NCI-H524 (cell line): ENCODE results near the gene CDH16.
A peak's percentile ranks its signal among the peaks of the same experiment; 100 is the strongest.
"Not testable (repeated sequence)": the region's sequence is repeated elsewhere in the genome, so short reads cannot be mapped to it uniquely, and the experiment has no call there.

Experiments
- DNase-seq, 2 experiments: peaks; one replicate each; lab custom pipeline; 2025; lab: John Stamatoyannopoulos, UW

The CDH16 gene, protein sequence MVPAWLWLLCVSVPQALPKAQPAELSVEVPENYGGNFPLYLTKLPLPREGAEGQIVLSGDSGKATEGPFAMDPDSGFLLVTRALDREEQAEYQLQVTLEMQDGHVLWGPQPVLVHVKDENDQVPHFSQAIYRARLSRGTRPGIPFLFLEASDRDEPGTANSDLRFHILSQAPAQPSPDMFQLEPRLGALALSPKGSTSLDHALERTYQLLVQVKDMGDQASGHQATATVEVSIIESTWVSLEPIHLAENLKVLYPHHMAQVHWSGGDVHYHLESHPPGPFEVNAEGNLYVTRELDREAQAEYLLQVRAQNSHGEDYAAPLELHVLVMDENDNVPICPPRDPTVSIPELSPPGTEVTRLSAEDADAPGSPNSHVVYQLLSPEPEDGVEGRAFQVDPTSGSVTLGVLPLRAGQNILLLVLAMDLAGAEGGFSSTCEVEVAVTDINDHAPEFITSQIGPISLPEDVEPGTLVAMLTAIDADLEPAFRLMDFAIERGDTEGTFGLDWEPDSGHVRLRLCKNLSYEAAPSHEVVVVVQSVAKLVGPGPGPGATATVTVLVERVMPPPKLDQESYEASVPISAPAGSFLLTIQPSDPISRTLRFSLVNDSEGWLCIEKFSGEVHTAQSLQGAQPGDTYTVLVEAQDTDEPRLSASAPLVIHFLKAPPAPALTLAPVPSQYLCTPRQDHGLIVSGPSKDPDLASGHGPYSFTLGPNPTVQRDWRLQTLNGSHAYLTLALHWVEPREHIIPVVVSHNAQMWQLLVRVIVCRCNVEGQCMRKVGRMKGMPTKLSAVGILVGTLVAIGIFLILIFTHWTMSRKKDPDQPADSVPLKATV

DNA sequence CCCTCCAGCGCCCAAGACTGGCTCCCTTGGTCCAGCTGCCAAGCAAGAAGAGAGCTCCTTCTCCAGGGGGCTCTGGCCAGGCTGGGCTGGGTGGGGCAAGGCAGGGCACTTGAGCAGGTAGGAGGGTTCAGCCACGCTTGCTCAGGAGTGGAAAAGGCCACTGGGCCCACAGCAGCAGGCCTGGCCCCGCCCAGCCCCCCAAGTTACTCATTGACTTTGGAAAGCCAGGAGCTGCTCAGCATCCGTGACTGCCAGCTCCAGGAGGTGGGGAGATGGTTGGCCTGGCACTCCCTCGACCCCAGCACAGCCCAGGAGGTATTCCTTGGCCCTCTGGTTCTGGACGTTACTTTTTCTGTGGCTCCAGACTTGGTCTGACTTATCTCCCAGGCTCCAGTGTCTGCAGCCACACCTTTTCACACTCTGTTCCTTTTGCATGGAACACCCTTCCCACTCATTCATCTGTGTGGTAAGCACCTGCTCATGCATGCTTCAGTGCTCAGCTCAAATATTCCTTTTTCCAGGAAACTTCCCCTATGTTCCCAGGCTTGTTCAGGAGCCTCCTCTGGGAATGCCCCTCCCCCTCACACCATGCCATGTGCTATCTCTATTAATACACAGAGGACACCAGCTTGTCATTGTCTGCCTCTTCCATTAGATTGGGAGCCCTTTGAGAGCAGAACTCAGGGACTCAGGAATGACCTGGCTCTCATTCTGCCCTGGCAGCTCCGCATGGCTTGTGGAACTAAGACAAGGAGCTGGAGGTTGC, at the start of gene CDH16:
Gene CDH16, minus strand, starts transcription at position 83 of the 766 bp plus-strand sequence. CDS start 820 bp downstream, outside the sequence.
- DNase-seq, result no peak

DNA sequence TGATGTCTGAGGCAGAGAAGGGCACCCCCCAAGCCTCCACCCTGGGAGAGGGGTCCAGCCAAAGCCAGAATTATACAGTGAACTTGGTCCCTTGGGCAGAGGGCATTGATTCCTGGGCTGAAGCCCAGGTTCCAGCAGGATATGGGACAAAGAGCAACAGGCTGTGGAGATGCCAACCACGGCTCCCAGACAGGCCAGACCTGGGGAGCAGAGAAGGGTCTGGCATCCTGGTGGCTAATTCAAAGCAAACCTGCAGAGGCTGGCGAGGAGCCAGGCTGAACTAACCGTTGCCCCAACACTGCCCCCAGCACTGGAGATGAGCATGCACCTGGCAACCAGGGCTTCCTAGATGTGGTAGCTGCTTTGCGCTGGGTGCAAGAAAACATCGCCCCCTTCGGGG, 45.4 kb upstream of the CDH16 start:
- DNase-seq, result no peak

DNA sequence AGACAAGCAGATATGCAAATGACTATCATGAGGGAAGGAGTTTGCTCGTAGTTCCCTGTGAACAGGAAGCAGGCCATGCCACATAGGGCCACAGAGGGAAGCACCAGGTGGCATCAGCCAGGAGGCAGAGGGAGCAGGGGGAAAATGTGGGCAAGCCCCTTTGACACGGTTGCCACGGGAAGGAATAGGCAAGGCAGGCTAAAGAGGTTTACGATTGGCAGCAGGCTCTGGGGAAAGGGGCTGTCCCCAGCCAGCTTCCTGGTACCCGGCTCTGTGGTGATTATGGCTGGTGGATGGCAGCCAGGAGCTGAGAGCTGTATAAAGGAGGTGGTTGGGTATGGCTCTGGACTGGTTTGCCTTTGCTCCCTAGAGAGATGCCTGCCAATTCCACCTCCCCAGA, 43.2 kb upstream of the CDH16 start:
- no peak for DNase-seq

DNA sequence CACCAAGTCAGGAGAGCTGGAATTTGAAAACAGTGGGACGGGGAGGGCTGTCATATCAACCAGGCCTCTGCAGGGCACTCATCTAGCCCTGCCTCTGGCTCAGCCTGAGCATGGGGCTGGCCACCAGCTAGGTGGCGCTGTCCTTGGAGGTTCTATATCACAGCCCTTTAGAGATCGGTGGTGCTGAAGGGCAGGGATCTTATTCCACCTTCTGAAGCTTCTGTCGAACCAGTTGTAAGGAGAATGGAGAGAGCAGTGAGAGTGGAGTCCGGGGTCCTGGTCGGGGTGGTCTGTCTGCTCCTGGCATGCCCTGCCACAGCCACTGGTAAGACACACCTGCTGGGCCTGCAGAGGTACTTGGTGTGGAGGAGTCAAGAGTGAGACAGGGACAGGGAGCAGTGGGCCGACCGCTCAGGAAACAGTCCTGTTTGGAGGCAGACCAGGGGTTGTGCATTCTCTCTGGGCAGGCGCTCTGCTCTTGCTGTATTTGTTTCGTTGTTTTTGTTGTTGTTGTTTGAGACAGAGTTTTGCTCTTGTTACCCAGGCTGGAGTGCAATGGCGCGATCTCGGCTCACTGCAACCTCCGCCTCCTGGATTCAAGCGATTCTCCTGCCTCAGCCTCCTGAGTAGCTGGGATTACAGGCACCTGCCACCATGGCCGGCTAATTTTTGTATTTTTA, 42.5 kb upstream of the CDH16 start, which contains the start of gene CES3:
Gene CES3, plus strand, starts transcription at position 202 of the 680 bp plus-strand sequence. Its CDS starts 42 bp downstream, at position 244.
- peak; percentile 64 to 87 for DNase-seq

DNA sequence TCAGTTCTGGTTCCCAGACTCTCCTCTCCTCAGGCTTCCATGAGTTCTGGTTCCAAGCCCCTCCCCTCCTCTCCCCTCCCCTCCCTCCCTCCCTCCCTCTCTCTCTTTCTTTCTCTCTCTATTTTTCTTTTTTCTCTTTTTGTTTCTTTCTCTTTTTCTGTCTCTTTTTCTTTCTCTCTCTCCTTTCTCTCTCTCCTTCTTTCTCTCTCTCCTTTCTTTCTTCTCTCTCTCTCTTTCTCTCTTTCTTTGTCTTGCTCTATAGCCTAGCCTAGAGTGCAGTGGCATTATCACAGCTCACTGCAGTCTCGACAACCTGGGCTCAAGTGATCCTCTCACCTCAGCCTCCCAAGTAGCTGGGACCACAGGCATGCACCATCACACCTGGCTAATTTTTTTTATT, 41.6 kb upstream of the CDH16 start:
- DNase-seq, result no peak

DNA sequence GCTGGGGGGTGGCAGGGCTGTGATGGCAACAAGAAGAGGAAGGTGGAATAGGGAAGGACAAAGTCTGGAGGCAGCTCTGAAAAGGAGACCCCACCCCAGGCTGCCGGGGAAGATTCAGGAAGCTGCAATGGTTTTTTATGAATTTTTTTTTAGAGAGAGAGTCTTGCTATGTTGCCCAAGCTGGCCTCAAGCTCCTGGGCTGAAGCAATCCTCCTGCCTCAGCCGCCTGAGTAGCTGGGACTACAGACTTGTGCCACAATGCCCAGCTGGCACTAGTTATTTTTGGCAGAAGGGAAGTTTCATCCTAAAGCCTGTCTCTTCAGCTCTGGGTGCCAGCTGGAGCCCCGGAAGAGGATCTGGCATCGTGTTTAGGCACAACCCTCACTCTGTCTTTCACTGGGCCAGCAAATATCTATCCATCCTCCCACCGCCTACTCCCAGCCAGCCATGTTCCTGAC, 41.0 kb upstream of the CDH16 start:
- peak; percentile 66 to 80 for DNase-seq

DNA sequence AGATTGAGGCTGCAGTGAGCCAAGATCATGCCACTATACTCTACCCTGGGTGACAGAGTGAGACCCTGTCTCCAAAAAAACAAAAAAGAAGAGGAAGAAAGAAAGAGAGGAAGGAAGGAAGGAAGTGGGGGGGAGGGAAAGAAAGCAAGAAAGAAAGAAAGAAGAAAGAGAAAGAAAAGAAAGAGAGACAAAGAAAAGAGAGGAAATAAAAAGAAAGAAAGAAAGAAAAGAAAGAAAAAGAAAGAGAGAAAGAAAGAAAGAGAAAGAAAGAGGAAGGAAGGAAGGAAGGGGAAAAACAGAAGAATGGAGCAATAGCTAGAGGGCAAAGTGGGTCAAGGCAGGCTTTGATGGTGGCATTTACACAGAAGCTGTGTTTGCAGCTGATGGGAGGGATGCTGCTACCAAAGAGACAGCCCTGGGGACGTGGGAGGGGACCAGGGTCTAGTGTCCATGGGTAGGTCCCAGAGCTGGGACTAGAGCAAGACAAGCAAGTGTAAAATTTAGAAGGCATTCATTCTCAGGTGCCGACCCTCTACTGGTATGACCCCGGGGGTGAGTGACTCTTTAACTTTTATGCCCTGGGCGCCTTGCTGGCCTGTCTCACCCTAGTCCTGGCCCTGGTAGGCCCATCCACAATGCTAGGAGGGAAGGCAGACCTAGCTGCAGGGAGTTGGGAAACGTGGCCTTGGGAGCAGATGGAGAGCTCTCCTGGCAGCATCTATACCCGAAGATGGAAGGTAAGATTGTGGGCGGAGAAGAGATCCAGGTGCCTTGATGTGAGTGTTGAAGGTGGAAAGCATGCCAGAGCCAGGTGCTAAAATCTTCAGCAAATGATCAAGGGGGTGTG, 40.4 kb upstream of the CDH16 start:
- DNase-seq, result no peak

DNA sequence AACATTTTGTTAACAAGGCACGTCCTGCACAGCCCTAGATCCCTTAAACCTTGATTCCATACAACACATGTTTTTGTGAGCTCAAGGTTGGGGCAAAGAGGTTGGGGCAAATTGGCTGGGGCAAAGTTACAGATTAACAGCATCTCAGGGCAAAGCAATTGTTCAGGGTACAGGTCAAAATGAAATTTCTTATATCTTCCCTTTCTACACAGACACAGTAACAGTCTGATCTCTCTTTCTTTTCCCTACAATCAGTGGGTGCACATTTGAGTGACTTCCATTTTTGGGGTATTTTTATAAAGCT, 37.4 kb upstream of the CDH16 start:
- DNase-seq, result not testable (repeated sequence)

DNA sequence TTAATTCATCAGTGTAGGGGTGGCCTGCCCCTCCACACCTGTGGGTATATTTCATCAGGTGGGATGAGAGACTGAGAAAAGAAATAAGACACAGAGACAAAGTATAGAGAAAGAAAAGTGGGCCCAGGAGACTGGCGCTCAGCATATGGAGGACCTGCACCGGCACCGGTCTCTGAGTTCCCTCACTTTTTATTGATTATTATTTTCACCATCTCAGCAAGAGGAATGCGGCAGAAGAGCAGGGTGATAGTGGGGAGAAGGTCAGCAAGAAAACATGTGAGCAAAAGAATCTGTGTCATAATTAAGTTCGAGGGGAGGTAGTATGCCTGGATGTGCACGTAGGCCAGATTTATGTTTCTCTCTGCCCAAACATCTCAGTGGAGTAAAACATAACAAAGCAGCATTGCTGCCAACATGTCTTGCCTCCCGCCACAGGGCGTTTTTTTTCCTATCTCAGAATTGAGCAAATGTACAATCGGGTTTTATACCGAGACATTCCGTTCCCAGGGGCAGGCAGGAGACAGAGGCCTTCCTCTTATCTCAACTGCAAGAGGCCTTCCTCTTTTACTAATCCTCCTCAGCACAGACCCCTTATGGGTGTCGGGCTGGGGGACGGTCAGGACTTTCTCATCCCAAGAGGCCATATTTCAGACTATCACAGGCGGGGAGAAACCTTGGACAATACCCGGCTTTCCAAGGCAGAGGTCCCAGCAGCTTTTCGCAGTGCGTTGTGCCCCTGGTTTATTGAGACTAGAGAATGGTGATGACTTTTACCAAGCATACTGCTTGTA, 36.9 kb upstream of the CDH16 start:
- DNase-seq, result not testable (repeated sequence)

DNA sequence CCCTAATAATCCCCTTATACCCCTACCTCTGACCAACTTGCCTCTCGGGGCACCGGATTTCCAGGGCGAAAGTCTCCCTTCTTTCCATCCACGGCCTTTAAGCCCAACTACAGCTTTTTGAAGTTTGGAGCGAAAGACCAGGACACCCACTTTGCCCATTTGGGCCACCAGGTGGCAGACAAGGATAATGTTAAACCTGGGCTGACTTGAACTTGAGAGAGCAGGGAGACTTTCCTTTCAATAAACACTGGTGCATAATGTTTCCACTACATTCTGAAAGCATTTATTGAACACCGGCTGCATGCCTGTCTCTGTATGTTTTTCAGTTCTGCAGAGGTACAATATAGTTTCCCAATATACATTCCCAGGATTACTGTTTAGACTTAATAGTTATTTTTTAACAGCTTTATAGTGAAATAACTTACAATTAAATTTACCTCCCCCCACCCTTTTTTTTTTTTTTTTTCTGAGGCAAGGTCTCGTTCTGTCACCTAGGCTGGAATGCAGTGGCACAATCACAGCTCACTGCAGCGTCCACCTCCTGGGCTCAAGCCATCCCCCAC, 35.5 kb upstream of the CDH16 start:
- peak; percentile 79 to 90 for DNase-seq

DNA sequence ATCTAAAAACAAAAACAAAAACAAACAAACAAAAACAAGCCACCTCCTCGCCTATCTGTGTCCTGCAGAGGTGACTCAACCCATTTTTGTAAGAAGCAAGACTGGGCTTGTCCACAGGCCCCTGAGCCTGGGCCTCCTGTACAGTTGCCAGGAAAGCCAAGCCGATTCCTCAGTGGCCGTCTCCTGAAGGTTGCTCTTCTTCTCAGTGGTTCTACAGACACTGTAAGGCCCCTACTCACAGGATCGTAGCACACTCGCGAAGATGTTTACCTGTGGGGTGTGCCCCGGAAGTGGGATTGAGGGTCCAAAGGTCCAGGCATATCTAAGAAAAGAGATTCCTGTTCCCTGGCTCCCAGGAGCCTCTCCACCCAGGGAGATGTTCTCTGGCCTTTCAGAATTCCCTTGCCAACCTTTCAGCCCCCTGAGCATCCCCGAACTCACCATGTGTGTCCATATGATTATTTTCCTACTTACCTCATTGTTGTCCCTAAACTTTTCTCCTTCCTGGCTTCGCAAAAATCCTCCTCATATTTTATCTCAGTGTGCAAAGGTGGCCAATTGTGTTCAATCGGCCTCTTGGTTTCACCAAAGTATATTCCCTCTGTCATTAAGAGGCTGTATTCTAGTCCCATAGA, 34.9 kb upstream of the CDH16 start:
- DNase-seq, result no peak

DNA sequence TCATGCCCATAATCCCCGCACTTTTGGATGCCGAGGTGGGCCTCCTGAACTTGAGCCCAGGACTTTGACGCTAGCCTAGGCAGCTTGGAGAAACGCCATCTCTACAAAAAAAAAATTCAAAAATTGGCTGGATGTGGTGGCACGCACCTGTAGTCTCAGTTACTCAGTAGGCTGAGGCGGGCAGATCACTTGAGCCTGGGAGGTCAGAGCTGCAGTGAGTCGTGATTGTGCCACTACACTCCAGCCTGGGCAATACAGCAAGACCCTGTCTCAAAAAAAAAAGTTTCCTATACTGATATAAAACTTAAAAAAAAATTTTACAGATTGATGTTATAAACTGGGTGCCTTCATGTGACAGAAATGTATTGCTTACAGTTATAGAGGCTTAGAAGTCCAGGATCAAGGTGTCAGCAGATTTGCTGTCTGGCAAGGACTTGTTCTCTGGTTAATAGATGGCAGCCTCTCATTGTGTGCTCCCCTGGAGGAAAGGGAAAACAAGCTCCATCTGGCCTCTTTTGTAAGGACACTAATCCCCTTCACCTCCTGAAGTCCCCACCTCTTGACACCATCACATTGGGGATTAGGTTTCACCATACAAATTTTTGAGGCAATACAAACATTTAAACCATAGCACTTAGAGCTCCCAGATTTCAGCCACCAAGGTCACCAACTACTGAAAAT, 33.9 kb upstream of the CDH16 start:
- DNase-seq, result peak; percentile 98

DNA sequence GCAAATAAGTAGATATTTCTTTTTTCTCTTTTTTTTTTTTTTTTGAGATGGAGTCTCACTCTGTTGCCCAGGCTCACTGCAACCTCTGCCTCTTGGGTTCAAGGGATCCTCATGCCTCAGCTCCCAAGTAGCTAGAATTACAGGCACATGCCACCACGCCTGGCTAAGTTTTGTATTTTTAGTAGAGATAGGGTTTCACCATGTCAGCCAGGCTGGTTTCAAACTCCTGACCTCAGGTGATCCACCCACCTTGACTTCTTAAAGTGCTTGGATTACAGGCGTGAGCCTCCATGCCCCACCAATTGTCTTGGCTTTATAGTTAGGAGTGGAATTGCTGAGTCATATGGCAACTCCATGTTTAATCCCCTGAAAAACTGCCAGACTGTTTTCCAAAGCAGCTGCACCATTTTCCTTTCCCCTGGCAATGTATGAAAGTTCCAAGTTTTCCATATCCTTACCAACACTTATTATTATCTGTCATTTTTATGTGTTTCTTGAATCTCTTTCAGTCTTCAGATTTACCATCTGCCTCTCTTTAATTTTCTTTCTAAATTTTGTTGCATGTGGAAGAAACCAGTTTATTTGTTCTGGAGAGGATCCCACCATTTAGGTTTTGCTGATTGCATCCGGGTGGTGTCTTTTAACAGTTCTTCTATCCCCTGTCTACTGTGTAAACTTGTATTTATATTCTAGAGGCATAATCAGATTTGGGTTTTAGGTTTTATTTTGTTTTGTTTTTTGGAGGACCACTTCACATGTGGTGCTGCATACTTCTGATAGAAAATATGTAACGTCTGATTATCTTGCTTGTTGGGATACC, 32.5 kb upstream of the CDH16 start:
- DNase-seq, result peak; percentile 29 to 73

DNA sequence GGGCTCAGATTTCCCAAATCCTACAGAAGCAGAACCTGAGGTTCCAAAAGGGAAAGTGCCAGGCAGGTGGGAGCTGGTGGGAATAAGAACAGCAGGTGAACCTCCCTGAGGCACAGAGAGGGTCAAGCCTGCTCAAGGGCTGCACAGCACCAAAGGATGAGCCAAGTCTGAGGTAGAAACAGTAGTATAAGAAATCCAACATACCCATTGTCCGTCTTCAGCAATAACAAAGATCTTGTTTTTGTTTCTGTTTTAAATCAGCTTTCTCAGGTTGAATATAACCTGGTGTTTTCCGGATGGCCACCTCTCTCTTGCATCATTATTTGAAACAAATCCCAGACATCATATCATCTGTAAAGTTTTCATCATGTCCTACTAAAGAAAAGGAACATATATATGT, 31.8 kb upstream of the CDH16 start:
- no peak for DNase-seq

DNA sequence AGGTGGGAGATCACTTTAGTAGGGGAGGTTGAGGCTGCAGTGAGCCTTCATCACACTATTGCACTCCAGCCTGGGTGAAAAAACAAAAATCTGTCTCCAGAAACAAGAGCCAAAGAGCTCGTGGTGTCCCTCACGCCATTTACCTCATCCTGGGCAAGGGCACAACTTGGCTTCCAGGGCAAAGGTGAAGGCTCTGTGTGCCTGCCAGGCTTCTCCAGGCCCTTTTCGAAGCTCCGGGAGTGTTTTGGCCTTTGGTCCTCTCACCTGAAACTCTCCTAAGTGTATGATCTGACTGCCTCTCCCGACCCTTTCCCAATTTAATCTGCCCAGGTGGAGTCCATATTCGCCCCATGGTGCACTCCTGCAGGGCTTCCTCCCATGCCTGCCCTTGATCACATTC, 30.8 kb upstream of the CDH16 start:
- no peak for DNase-seq

DNA sequence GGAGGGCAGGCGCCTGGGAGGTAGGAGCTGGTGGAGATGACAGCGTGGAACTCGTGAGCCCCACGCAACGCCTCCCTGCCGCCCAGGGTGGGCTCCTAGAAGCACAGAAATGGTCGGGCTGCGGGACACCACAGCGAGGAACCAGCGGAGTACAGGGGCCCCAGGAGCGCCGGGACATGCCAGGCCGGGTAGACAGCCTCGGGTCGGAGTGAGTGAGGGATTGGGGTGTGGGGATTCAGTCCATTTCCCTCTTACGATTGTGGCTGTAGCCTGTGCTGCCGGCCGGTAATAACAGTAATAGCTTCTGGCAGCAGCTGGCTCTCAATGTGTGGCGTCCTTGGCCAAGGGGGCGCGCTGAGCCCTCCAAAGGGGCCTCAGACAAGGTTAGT, 30.1 kb upstream of the CDH16 start:
- DNase-seq, result peak; percentile 56 to 69

DNA sequence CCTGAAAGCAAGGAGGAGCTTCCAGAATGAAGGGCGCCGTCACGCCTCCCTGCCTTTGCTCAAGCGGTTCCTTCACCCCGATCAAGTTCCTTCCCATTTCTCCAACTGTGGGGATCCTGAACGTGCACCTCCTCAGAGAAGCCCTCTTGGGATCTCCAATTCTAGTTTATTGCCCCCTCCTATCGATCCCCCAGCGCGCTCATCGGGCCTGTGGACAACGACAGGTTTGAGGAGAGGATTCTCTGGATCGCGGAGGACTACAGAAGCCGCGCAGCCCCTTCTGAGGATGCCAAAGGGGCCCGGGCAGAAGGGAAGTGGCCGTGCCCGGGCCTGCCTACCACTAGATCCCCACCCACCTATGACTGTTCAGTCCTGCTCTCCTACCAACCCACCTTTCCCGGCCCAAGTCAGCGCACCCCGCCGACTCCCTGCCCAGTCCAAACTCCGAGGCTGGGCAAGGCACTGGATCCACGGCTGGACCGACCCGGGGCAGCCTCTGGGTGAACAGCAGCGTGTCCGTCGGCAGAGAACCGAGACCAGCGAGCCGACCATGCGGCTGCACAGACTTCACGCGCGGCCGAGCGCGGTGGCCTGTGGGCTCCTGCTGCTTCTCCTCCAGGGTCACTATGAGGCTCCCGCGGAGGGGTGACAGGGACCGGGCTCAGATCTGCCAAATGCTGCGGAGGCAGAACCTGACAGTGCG, 29.6 kb upstream of the CDH16 start:
- DNase-seq, result peak in 1 of 2 experiments; percentile 48
